ENCODE measurements around the gene SUCLG2.

SUCLG2 gene

DNA sequence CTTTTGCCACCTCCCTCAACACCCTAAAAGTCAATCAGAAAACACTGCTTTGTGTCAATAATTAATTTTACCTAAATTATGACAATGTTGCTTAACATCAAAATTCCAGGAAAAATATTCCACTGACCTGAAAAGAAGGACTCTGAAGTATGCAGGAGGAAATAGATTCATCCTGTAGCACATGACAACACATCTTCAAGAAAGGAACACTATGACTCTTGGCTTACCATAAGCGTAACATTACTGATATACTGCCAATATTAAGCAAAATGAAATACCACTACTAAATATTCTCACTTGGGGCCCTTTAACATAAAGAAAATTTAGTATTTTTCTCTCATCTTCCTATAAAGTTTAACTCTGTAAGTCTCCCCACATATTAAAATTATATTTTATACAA is 9.6 kb downstream of the SUCLG2 start:
- Histone ChIP-seq H3K27me3 (no peaks in the 10 kb centered on the region), H3K4me1 (ENCODE audit: control insufficient read depth in 1 of 2, insufficient read depth in 1 of 2, low read depth in 1 of 2, low read length in 1 of 2) (peaks cover 16 to 21% of the 10 kb centered on the region in 2 experiments)

GRCh38 chr3:67642734-67643133 is 11.7 kb downstream of the SUCLG2 start:
- no peaks in the 10 kb centered on the region for H3K27me3 ChIP-seq
- H3K27ac ChIP-seq = no peak overlapping the region
- H3K4me3 ChIP-seq (ENCODE audit: low read depth in 1 of 2, low read length in 1 of 2) = no peak overlapping the region
- TF ChIP-seq, protein P1, sequence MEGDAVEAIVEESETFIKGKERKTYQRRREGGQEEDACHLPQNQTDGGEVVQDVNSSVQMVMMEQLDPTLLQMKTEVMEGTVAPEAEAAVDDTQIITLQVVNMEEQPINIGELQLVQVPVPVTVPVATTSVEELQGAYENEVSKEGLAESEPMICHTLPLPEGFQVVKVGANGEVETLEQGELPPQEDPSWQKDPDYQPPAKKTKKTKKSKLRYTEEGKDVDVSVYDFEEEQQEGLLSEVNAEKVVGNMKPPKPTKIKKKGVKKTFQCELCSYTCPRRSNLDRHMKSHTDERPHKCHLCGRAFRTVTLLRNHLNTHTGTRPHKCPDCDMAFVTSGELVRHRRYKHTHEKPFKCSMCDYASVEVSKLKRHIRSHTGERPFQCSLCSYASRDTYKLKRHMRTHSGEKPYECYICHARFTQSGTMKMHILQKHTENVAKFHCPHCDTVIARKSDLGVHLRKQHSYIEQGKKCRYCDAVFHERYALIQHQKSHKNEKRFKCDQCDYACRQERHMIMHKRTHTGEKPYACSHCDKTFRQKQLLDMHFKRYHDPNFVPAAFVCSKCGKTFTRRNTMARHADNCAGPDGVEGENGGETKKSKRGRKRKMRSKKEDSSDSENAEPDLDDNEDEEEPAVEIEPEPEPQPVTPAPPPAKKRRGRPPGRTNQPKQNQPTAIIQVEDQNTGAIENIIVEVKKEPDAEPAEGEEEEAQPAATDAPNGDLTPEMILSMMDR (IDR thresholded peaks at IDR 0.05) = no peak
- no peaks in the 10 kb centered on the region for H3K9me3 ChIP-seq
- H3K36me3 ChIP-seq = no peaks in the 10 kb centered on the region
- H3K4me1 ChIP-seq (ENCODE audit: control insufficient read depth in 1 of 2, insufficient read depth in 1 of 2, low read depth in 1 of 2, low read length in 1 of 2) = peaks cover 2 to 4% of the 10 kb centered on the region in 2 experiments

More for the DNA sequence above, 9.6 kb downstream of the SUCLG2 start:
- H3K36me3 ChIP-seq = no peaks in the 10 kb centered on the region
- TF ChIP-seq, protein P1 (IDR thresholded peaks at IDR 0.05) = no peak
- no peaks in the 10 kb centered on the region for H3K9me3 ChIP-seq
- no peak overlapping the region for H3K27ac ChIP-seq
- no peak overlapping the region for H3K4me3 ChIP-seq (ENCODE audit: low read depth in 1 of 2, low read length in 1 of 2)

DNA sequence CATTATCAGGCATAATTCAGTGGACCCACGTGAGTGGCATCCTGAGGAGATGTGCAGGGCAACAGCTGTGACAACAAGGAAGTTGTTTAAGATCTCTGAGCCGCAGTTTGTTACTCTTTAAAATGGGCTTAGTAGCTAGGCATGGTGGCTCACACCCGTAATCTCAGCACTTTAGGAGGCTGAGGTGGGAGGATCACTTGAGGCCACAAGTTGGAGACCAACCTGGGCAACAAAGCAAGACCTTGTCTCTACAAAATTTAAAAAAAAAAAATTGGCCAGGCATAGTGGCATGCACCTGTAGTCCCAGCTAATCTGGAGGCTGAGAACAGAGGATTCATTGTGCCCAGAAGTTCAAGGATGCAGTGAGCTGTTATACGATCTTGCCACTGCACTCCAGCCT is 12.2 kb downstream of the SUCLG2 start:
- Histone ChIP-seq H3K36me3 (no peaks in the 10 kb centered on the region), H3K4me1 (ENCODE audit: control insufficient read depth in 1 of 2, insufficient read depth in 1 of 2, low read depth in 1 of 2, low read length in 1 of 2) (no peaks in the 10 kb centered on the region), H3K27me3 (no peaks in the 10 kb centered on the region), H3K27ac (no peak overlapping the region), H3K4me3 (ENCODE audit: low read depth in 1 of 2, low read length in 1 of 2) (no peak overlapping the region), H3K9me3 (no peaks in the 10 kb centered on the region)
- TF ChIP-seq, protein P1 (IDR thresholded peaks at IDR 0.05) = no peak

GRCh38 chr3:67641451-67641850 is 13.0 kb downstream of the SUCLG2 start:
- Histone ChIP-seq H3K27me3 (no peaks in the 10 kb centered on the region), H3K4me1 (ENCODE audit: control insufficient read depth in 1 of 2, insufficient read depth in 1 of 2, low read depth in 1 of 2, low read length in 1 of 2) (no peaks in the 10 kb centered on the region), H3K27ac (no peak overlapping the region), H3K36me3 (no peaks in the 10 kb centered on the region), H3K9me3 (no peaks in the 10 kb centered on the region), H3K4me3 (ENCODE audit: low read depth in 1 of 2, low read length in 1 of 2) (no peak overlapping the region)
- TF ChIP-seq, protein P1 (IDR thresholded peaks at IDR 0.05) = no peak

DNA sequence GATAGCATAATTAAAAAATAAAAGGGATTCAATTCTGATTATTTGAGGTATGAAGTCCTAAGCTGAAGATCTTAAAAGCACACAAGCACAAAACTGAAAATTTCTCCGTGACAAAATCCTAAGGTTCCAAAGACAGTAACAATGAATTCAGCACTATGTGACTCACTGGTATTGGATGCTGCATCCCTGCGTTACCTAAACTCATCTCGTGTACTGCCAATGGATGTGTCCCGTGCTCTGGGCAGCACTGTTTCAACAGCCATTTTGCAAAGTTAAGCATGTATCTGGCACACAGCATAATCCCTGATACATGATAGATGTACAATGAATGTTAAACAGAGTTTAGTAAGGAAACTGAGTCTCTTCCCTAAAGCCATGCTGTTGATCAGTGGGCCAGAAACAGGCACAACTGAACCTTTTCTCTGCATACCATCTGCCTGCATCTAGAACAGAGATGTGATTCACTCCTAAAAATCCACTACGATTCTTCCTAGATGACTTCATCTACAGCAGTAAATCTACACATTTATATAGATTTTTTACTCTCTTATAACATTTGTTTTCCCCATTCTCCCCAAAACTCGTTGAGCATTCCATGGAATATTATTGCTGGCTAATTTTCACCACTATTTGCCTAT is 14.3 kb downstream of the SUCLG2 start:
- Histone ChIP-seq H3K4me1 (ENCODE audit: control insufficient read depth in 1 of 2, insufficient read depth in 1 of 2, low read depth in 1 of 2, low read length in 1 of 2) (no peaks in the 10 kb centered on the region), H3K27ac (no peak overlapping the region), H3K36me3 (no peaks in the 10 kb centered on the region), H3K4me3 (ENCODE audit: low read depth in 1 of 2, low read length in 1 of 2) (no peak overlapping the region), H3K9me3 (no peaks in the 10 kb centered on the region), H3K27me3 (no peaks in the 10 kb centered on the region)
- TF ChIP-seq, protein P1 (IDR thresholded peaks at IDR 0.05) = no peak

Measured in neutrophil (primary cell).